ENCODE data around the gene SHOC1. TPM values are rescaled to one million over a fixed set of nuclear protein-coding genes. Genes with fewer than 3 reads are reported as not detected.
"Not testable (repeated sequence)": the region's sequence is repeated elsewhere in the genome, so short reads cannot be mapped to it uniquely, and the experiment has no call there.

The SHOC1 gene
- total RNA-seq, 2 donors from 2014 or later = not detected

DNA sequence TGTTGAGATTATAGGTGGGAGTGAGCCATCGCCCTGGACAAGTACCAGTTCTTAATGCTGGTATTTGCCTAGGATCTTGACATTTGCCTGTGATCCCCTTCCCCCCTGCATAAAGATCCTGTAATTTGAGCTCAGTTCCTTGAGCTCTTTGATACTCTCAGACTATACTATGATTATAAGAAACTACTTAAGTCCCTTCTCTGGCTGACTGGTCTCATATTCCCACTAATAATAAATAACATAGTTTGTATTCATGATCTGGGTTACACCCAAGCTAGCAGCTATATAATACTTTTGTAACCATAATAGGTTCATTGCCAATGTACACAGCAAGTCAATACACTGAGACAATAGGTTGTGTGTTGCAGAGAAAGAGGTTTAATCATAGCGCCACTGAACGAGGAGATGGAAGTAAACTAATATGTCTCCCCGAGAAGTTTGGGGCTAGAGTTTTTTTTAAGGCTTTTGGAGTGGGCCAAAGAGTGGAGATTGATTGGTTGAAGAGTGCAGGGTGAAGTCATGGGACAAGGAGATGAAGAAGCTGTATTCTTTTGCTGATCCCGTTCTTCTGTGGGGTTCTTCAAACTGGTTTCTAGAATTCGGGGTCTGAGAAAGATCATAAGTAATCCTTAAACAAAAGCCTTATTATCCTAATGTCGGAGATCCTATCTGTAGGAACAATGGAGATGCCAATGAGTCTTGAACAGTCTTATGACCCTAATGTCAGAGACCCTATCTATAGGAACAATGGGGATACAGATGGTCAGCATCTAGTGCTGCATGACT, 20.7 kb upstream of the SHOC1 start:
- 83 to 96% methylated on average over 6 to 7 of the region's 7 CpGs for WGBS, 2 experiments (ENCODE audit: insufficient coverage in 1 of 2, insufficient read length in 1 of 2)
- H3K4me3 Mint-ChIP-seq = no peak overlapping the region
- no peak for DNase-seq
- Histone ChIP-seq H3K9ac (ENCODE audit: extremely low read depth, low read length, poor library complexity, severe bottlenecking) (no peak overlapping the region), H3K27me3 (ENCODE audit: control insufficient read depth, insufficient read depth, low read length, poor library complexity, severe bottlenecking) (no peaks in the 10 kb centered on the region), H3K4me3 (ENCODE audit: low read length) (no peak overlapping the region), H3K27ac (ENCODE audit: low read depth, low read length) (no peak overlapping the region), H3K4me1 (ENCODE audit: control insufficient read depth, insufficient read depth, low read length) (no peaks in the 10 kb centered on the region), H3K36me3 (ENCODE audit: control insufficient read depth, insufficient read depth, low read length) (no peaks in the 10 kb centered on the region), H3K9me3 (ENCODE audit: control insufficient read depth, low read length) (no peaks in the 10 kb centered on the region)
- H3K27me3 Mint-ChIP-seq (ENCODE audit: insufficient read depth) = peaks cover 13% of the 10 kb centered on the region
- no peaks in the 10 kb centered on the region for H3K36me3 Mint-ChIP-seq (ENCODE audit: low read depth)
- no peak overlapping the region for H3K27ac Mint-ChIP-seq
- H3K4me1 Mint-ChIP-seq = peaks cover 4% of the 10 kb centered on the region
- no peaks in the 10 kb centered on the region for H3K9me3 Mint-ChIP-seq
- TF ChIP-seq, protein P1, sequence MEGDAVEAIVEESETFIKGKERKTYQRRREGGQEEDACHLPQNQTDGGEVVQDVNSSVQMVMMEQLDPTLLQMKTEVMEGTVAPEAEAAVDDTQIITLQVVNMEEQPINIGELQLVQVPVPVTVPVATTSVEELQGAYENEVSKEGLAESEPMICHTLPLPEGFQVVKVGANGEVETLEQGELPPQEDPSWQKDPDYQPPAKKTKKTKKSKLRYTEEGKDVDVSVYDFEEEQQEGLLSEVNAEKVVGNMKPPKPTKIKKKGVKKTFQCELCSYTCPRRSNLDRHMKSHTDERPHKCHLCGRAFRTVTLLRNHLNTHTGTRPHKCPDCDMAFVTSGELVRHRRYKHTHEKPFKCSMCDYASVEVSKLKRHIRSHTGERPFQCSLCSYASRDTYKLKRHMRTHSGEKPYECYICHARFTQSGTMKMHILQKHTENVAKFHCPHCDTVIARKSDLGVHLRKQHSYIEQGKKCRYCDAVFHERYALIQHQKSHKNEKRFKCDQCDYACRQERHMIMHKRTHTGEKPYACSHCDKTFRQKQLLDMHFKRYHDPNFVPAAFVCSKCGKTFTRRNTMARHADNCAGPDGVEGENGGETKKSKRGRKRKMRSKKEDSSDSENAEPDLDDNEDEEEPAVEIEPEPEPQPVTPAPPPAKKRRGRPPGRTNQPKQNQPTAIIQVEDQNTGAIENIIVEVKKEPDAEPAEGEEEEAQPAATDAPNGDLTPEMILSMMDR (conservative IDR thresholded peaks at IDR 0.05) = no peak

DNA sequence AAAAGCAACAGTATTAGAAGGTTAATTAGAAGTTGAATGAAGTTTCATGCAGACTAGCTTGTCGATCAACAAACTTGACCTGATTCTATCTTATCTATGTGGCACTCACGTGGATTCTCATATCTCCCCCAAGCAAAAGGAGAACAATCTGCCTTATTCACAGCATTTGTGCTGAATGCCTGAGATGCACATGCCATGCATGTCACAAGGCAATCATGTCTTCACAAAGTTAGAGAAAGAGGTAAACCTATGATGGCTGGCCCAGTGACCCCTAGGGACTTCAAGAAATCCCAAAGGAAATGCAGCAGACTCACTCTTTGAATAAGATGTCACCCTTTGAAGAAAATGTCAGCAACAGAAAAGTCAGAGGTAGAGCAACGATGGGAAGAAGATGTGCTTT, 17.6 kb upstream of the SHOC1 start:
- 90 to 95% methylated on average over 2 to 3 of the region's 3 CpGs for WGBS, 2 experiments (ENCODE audit: insufficient coverage in 1 of 2, insufficient read length in 1 of 2)
- DNase-seq = no peak
- Histone ChIP-seq H3K36me3 (ENCODE audit: control insufficient read depth, insufficient read depth, low read length) (no peaks in the 10 kb centered on the region), H3K9me3 (ENCODE audit: control insufficient read depth, low read length) (no peaks in the 10 kb centered on the region), H3K4me1 (ENCODE audit: control insufficient read depth, insufficient read depth, low read length) (no peaks in the 10 kb centered on the region), H3K27me3 (ENCODE audit: control insufficient read depth, insufficient read depth, low read length, poor library complexity, severe bottlenecking) (peaks cover 9% of the 10 kb centered on the region), H3K27ac (ENCODE audit: low read depth, low read length) (no peak overlapping the region), H3K4me3 (ENCODE audit: low read length) (no peak overlapping the region), H3K9ac (ENCODE audit: extremely low read depth, low read length, poor library complexity, severe bottlenecking) (no peak overlapping the region)
- Mint-ChIP-seq H3K4me1 (peaks cover 8% of the 10 kb centered on the region), H3K27ac (no peak overlapping the region), H3K4me3 (no peak overlapping the region), H3K9me3 (no peaks in the 10 kb centered on the region), H3K36me3 (ENCODE audit: low read depth) (no peaks in the 10 kb centered on the region), H3K27me3 (ENCODE audit: insufficient read depth) (peaks cover 26% of the 10 kb centered on the region)
- TF ChIP-seq, protein P1 (conservative IDR thresholded peaks at IDR 0.05) = no peak

DNA sequence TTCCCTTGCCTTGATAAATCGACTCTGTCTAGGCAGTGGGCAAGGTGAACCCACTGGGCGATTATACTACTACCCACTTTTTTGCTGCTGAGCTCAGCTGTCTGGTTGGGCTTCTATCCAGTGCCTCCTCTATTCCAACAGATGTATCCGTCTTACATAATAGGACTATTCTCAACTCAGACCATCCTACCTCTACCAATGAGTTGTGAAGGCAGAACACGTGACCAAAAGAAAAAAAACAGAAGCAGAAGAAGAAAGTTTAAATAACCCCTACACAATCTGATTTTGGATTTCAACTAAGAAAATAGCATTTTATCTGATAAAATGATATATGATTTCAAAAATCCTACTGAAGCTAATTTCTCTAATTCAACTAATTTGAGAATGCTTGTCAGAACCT, 16.2 kb upstream of the SHOC1 start:
- no peak for DNase-seq
- TF ChIP-seq, protein P1 (conservative IDR thresholded peaks at IDR 0.05) = no peak
- Mint-ChIP-seq H3K4me1 (peaks cover 8% of the 10 kb centered on the region), H3K27ac (no peak overlapping the region), H3K4me3 (no peak overlapping the region), H3K27me3 (ENCODE audit: insufficient read depth) (peaks cover 41% of the 10 kb centered on the region), H3K36me3 (ENCODE audit: low read depth) (no peaks in the 10 kb centered on the region), H3K9me3 (no peaks in the 10 kb centered on the region)
- Histone ChIP-seq H3K27ac (ENCODE audit: low read depth, low read length) (no peak overlapping the region), H3K27me3 (ENCODE audit: control insufficient read depth, insufficient read depth, low read length, poor library complexity, severe bottlenecking) (peaks cover 24% of the 10 kb centered on the region), H3K4me1 (ENCODE audit: control insufficient read depth, insufficient read depth, low read length) (no peaks in the 10 kb centered on the region), H3K4me3 (ENCODE audit: low read length) (no peak overlapping the region), H3K36me3 (ENCODE audit: control insufficient read depth, insufficient read depth, low read length) (no peaks in the 10 kb centered on the region), H3K9me3 (ENCODE audit: control insufficient read depth, low read length) (no peaks in the 10 kb centered on the region), H3K9ac (ENCODE audit: extremely low read depth, low read length, poor library complexity, severe bottlenecking) (no peak overlapping the region)
- 92 to 93% methylated on average over 3 to 4 of the region's 4 CpGs for WGBS, 2 experiments (ENCODE audit: insufficient coverage in 1 of 2, insufficient read length in 1 of 2)

DNA sequence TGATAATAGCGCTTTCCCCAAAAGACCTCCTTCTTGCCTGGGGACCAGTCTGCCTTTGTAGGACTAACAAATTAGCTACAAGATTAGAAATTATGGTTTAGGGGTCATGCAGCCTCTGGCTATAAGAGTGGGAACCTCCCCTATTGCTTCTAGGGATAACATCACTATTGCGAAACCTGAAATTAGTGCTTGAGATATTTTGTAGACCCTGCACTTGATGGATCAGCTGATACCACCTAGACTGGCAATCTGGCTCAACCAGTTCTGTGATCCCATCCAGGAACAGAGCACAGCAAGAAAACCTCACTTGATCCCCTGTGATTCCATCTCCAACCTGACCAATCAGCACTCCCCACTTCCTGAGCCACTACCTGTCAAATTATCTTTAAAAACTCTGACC, 15.7 kb upstream of the SHOC1 start:
- not testable (repeated sequence) for H3K9me3 Mint-ChIP-seq; DNase-seq; H3K27ac Mint-ChIP-seq; H3K9ac ChIP-seq (ENCODE audit: extremely low read depth, low read length, poor library complexity, severe bottlenecking); H3K4me1 Mint-ChIP-seq; H3K4me3 Mint-ChIP-seq; H3K27ac ChIP-seq (ENCODE audit: low read depth, low read length); H3K36me3 ChIP-seq (ENCODE audit: control insufficient read depth, insufficient read depth, low read length); H3K4me1 ChIP-seq (ENCODE audit: control insufficient read depth, insufficient read depth, low read length); H3K36me3 Mint-ChIP-seq (ENCODE audit: low read depth); H3K9me3 ChIP-seq (ENCODE audit: control insufficient read depth, low read length); H3K4me3 ChIP-seq (ENCODE audit: low read length)
- H3K27me3 ChIP-seq (ENCODE audit: control insufficient read depth, insufficient read depth, low read length, poor library complexity, severe bottlenecking) = peaks cover 26% of the 10 kb centered on the region
- H3K27me3 Mint-ChIP-seq (ENCODE audit: insufficient read depth) = peaks cover 42% of the 10 kb centered on the region
- WGBS, 2 experiments (ENCODE audit: insufficient coverage in 1 of 2, insufficient read length in 1 of 2) = 100% methylated on average over 1 to 2 of the region's 2 CpGs

Data from endodermal cell (in vitro differentiated cells).